Measurements from ENCODE around the gene IFI6.
"Not testable (repeated sequence)": the region's sequence is repeated elsewhere in the genome, so short reads cannot be mapped to it uniquely, and the experiment has no call there.

IFI6 gene, protein sequence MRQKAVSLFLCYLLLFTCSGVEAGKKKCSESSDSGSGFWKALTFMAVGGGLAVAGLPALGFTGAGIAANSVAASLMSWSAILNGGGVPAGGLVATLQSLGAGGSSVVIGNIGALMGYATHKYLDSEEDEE

DNA sequence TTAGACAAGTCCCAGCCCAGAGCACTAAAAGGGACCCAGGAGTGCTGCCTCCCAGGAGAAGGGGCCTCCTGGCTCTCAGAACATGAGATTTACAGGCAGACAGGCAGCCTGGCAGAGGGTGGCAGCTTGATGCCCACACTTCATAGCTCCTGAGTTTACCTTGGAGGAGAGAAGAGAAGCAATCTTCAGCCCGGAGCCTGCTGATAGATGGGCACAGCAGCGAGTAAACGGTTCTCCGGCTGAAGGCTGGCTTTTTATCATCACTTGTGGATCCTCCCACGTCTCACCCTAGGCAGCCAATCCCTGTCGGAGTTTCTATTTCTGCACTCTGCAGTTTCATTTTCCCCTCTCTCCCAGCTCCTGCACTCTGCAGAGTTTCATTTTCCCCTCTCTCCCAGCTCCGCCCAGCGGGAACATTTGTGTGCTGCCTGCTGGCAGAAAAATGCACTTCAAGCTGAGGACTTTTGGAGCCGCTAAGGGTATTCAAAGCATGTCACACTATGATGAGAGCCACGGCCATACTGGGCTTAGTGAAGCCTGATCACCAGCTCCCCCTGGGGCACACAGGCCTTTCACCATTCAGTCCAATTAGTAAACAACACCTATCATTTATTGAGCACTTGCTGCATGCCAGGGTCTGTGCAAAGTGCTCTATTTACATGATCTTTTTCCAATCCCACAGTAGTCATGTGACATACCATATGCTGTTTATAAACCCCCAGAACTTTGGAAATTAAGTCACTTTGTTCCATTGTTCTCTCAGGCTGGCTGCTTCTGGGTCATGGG is at the start of gene IFI6:
TSS of gene IFI6 (minus strand) at position 229 of the 786 bp plus-strand sequence. CDS start 2,878 bp downstream, outside the sequence.
- DNase-seq, result peak; percentile 65

GRCh38 chr1:27719286-27720251 is 47.6 kb upstream of the IFI6 start:
- no peak for DNase-seq

GRCh38 chr1:27716262-27716895 is 44.4 kb upstream of the IFI6 start:
- DNase-seq, result no peak

GRCh38 chr1:27713869-27714513 is 42.0 kb upstream of the IFI6 start:
- DNase-seq, result no peak

GRCh38 chr1:27713139-27713725 is 41.2 kb upstream of the IFI6 start:
- no peak for DNase-seq

DNA sequence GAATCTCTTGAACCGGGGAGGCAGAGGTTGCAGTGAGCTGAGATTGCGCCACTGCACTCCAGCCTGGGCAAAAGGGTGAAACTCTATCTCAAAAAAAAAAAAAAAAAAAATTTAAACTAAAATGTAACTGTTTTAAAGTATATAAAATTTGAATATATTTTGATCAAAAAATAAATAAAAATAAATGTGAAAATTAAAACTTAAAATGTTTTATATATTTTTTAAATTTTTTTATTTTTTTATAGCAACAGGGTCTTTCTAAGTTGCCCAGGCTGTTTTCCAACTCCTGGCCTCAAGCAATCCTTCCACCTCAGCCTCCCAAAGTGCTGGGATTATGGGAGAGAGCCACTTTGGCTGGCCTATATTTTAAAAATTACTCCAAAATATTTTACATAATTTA is 38.6 kb upstream of the IFI6 start:
- DNase-seq, result no peak

DNA sequence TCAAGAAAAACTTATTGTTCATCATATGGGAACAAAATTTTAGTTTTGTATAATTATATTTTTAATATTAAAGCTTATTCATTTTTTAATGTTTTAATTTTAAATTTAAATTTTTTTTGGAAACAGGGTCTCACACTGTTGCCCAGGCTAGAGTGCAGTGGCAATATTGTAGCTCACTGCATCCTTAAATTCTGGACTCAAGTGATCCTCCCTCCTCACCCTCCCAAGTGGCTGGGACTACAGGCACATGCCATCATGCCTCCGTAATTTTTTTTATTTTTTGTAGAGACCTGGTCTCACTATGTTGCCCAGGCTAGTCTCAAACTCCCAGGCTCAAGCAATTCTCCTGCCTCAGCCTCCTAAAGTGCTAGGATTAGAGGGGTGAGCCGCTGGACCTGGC is 33.6 kb upstream of the IFI6 start:
- DNase-seq, result no peak

GRCh38 chr1:27704958-27705357 is 33.0 kb upstream of the IFI6 start:
- DNase-seq, result no peak

GRCh38 chr1:27696835-27697234 is 24.8 kb upstream of the IFI6 start:
- DNase-seq, result not testable (repeated sequence)

DNA sequence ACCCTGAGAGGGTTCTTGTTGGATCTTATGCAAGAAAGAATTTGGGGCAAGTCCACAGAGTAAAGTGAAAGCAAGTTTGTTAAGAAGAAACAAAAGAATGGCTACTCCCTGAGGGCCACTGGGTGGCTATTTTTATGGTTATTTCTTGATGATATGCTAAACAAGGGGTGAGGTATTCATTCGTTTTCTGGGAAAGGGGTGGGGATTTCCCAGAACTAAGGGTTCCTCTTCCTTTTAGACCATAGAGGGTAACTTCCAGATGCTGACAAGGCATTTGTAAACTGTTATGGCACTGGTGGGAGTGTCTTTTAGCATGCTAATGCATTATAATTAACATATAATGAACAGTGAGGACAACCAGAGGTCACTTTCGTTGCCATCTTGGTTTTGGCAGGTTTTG is 18.2 kb upstream of the IFI6 start:
- no peak for DNase-seq

DNA sequence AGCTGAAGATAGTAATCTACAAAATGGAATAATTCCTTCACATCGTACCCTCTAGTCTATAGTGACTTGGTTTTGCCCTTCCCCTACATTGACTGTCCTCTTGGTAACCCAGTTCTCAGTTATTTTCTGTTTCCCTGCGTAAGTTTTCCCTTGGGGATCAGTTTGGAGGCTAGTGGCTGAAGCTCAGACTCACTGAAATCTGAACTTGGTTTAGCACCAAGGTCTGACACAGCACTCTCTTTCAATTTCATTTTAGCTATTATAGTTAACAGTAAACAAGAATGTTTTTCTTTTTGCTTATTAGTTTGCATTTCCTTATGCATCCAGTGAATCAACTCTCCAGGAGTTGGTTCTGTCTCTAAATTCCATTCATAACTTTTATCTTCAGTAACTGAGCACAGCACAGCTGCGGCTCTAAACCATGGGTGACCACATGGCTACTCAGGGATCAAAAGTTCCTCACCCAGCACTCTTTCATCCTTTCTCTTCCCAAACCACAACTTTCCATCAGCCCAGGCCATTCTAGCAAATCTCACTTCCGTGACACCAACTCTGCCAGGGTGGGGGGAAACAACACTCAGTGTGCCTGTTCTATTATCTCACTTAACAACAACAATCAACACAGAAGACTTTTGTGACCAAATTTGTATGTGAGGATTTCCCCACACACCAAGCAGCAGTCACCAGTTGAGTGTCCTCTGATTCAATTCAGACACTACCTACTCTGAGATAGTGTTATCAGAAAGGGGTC is 17.6 kb upstream of the IFI6 start:
- no peak for DNase-seq

DNA sequence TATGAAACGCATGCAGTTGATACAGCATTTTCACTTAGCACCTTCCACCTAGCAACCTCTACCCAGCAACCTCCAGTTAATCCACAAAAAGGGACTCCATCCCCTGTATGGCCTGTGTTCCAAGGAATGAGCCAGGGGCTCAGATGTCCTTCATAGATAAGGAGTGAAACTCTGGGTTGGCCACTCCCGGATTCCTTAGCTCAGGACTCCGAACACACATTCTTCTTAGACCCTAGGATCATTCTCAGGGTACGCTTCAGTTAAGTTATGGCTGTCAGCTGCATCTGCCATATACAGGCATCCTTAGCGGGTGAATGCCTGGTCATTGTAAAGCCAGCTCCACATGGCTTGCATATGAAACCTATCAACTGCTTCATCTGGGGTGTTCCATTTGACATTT is 15.9 kb upstream of the IFI6 start:
- DNase-seq, result no peak

DNA sequence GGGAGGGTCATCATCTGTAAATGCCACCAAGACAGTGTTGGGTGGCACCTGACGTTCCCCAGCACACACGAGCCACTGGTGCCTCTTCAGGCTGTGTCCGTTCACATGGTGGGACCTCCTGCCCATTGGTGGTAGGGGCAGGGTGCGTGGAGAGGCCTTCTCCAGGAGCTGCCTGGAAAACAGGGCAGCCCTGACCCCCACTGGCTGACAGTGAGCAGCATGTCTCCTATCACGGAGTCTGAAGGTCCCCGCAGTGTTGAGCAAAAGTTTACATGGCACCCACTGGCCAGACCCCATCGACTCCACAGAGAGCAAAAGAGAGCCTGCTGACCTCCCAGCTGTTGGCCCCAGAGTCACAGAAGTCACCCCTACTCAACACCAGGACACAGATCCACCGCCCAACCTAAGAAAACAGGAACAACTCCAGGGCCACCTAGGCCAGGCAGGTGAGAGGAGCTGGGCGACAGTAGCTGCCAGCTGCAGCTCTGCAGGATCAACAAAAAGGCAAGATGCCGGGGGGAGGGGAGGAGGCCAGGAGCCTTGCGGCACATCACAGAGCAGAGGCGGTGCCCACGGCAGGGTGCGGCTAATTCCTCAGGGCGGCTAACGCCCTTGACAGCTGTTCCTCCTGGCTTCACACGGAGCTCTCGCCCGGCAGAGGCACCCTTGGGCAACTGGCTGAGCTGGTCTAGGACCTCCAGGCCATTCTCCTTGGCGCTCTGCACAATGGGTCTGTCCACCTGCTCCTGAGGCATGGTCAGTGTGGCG is 14.4 kb upstream of the IFI6 start:
- no peak for DNase-seq

- no peak for DNase-seq
These were observed 12.2 kb upstream of the IFI6 start for GRCh38 chr1:27684176-27684575.

GRCh38 chr1:27682351-27682944 is 10.5 kb upstream of the IFI6 start:
- no peak for DNase-seq

GRCh38 chr1:27681580-27681979 is 9.6 kb upstream of the IFI6 start:
- not testable (repeated sequence) for DNase-seq

DNA sequence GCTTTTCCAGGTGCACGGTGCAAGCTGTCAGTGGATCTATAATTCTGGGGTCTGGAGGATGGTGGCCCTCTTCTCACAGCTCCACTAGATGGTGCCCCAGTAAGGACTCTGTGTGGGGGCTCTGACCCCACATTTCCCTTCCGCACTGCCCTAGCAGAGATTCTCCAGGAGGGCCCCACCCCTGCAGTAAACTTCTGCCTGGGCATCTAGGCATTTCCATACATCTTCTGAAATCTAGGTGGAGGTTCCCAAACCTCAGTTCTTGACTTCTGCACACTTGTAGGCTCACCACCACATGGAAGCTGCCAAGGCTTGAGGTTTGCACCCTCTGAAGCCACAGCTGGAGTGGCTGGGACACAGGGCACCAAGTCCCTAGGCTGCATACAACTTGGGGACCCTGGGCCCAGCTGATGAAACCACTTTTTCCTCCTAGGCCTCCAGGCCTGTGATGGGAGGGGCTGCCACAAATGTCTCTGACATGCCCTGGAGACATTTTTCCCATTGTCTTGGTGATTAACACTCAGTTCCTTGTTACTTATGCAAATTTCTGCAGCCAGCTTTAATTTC is 8.3 kb upstream of the IFI6 start:
- not testable (repeated sequence) for DNase-seq

DNA sequence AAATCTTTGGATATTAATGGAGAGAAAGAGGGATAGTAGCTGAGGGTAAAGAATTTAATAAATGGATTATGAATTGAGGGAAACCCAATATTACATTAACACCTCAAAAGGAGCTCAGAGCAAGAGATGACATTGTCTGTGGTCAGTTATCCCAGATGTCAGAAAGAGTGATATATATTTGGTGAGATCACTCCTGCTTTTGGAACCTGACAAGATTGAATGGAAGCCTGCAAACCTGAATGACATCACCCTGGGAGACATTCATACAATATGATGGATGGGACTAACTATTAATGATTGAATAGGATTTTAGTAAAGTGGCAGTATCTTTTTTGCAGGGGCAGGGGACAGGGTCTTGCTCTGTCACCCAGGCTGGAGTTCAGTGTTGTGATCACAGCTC is 6.8 kb upstream of the IFI6 start:
- no peak for DNase-seq

DNA sequence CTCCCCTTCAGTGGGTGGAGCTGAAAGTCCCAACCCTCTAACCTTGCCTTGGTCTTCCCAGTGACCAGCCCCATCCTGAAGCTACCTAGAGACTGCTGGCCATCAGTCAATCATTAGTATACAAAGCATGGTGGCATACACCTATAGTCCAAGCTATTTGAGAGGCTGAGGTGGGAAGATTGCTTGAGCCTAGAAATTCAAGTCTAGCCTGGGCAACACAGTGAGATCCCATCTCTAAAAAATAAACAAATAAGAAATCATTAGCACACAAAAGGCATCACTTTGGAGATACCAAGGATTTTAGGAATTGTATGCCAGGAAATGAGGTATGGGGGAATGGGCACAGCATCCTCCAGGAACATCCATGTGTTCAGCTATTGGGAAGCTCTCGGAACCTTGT is 4.4 kb upstream of the IFI6 start:
- no peak for DNase-seq

DNA sequence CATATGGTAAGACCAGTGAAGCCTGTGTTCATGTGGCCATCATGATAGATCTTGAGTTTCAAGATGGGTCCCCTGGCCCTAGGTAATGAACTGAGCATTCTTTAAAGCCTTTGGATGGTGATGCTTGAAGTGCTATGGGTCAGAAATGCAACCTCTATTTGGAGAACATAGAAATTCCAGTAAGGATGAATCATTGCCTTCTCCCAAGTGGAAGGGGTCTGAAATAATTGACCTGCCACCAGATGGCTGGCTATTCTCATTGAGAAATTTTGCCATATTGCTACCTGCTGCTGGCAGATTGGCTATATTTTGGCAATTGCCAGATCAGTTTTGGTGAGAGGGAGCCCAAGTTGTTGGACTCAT is 739 bp upstream of the IFI6 start:
- DNase-seq, result no peak

Data from activated CD8-positive, alpha-beta memory T cell treated with anti-CD3 and anti-CD28 coated beads, Interleukin-2, amount 50 U/mL, for 4 hours (primary cell).